Measurements from ENCODE around the gene NHLRC1. TPM values are rescaled to one million over a fixed set of nuclear protein-coding genes. Genes with fewer than 3 reads are reported as not detected.

NHLRC1 gene
- polyA plus RNA-seq, 6 donors from 2014 or later = 0.60 to 4.7 (median 1.7) TPM

DNA sequence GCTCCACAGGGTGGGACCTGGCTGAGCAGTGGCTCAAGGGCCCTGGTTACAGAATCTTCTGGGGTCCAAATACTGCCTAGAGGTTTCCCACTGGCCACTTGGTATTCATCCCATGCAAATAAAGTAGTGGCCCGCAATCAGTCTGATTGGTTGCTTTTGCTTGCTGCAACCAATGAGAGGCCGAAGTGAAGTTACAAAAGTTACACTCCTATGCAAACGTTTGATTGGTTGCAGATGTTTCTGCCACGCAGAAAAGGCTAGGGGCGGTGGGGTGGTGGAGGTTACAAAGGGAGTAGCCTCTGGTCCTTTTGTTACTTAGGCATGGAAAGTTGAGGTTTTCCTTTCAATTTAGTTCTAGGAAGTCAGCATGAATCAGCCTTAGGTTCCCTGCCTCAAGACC, 3.6 kb upstream of the NHLRC1 start:
- DNase-seq = no peak
- H3K4me1 Mint-ChIP-seq = peaks cover 8 to 14% (median 9%) of the 10 kb centered on the region in 3 donors
- H3K4me3 Mint-ChIP-seq = no peak overlapping the region
- peaks cover 0 to 3% (median 0%) of the 10 kb centered on the region in 7 donors for H3K9me3 Mint-ChIP-seq
- no peak for ATAC-seq (ENCODE audit: low read depth in 2 of 2)
- peaks cover 0 to 4% of the 10 kb centered on the region in 2 donors for H3K36me3 Mint-ChIP-seq
- peaks cover 0 to 5% (median 3%) of the 10 kb centered on the region in 3 donors for H3K27me3 Mint-ChIP-seq
- no peak overlapping the region for H3K27ac Mint-ChIP-seq

- H3K36me3 Mint-ChIP-seq = no peaks in the 10 kb centered on the region
- DNase-seq (no peak), ATAC-seq (ENCODE audit: low read depth in 2 of 2) (no peak)
- peaks cover 0 to 5% (median 0%) of the 10 kb centered on the region in 7 donors for H3K9me3 Mint-ChIP-seq
- H3K4me3 Mint-ChIP-seq = peak overlapping the region; percentile 74 to 94 (median 86)
- peak overlapping the region in 3 of 6 donors; percentile 51 to 83 (median 78) for H3K27ac Mint-ChIP-seq
- H3K27me3 Mint-ChIP-seq = peaks cover 0 to 5% (median 3%) of the 10 kb centered on the region in 3 donors
- H3K4me1 Mint-ChIP-seq = peaks cover 8 to 18% (median 9%) of the 10 kb centered on the region in 3 donors
Observed at GRCh38 chr6:18121580-18122127, 823 bp downstream of the NHLRC1 start.

DNA sequence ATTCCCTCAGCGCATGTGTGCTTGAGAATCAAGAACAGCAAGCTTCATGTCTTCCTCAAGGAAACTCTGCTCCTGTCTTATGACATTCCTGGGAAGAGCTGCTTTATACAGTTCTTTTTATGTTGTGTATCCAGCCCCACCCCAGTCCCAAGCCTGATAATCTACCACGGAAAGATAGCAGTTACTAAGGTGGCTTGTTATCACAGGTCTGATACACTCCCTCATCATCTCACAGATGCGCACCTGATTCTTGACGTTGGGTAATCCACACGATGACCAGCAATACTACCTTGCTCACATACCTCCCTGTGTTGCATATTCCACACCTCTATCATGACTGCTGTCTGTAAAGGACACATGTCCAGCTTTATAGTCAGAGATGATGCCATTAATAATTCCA, 3.2 kb downstream of the NHLRC1 start:
- Mint-ChIP-seq H3K36me3 (no peaks in the 10 kb centered on the region), H3K27me3 (peaks cover 0 to 5% (median 0%) of the 10 kb centered on the region in 3 donors), H3K27ac (peak overlapping the region in 1 of 6 donors; percentile 71), H3K4me3 (no peak overlapping the region), H3K4me1 (peaks cover 8 to 18% (median 9%) of the 10 kb centered on the region in 3 donors), H3K9me3 (peaks cover 0 to 5% (median 0%) of the 10 kb centered on the region in 7 donors)
- ATAC-seq (ENCODE audit: low read depth in 2 of 2) (no peak), DNase-seq (no peak)

DNA sequence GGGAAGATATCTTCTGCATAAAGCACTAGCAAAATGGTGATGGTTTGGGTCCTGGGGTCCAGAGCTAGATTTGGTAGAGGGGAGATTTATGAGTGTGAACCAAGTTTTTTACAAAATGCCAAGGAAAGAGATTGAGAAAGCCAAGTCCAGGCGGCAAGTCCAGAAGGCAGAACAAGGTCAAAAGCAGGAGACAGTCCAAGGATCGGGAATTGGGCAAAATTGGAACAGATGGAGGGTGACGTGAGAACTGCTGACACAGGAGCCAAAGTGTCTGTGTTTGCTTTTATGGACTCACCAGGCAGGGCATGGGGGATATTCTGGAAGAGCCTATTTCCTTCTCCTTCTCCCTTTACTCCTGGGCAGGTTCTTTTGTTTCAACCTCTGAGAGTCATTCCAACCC, 4.1 kb downstream of the NHLRC1 start:
- Mint-ChIP-seq H3K36me3 (no peaks in the 10 kb centered on the region), H3K9me3 (peaks cover 0 to 5% (median 0%) of the 10 kb centered on the region in 7 donors), H3K27ac (peak overlapping the region in 2 of 6 donors; percentile 10 to 63), H3K4me3 (peak overlapping the region in 2 of 8 donors; percentile 57 to 58), H3K4me1 (peaks cover 8 to 18% (median 9%) of the 10 kb centered on the region in 3 donors), H3K27me3 (peaks cover 0 to 5% (median 0%) of the 10 kb centered on the region in 3 donors)
- ATAC-seq (ENCODE audit: low read depth in 2 of 2) (no peak), DNase-seq (no peak)

GRCh38 chr6:18117136-18117535, 5.3 kb downstream of the NHLRC1 start:
- H3K36me3 Mint-ChIP-seq = no peaks in the 10 kb centered on the region
- no peaks in the 10 kb centered on the region for H3K27me3 Mint-ChIP-seq
- ATAC-seq (ENCODE audit: low read depth in 2 of 2) = no peak
- peak overlapping the region in 2 of 6 donors; percentile 30 to 75 for H3K27ac Mint-ChIP-seq
- DNase-seq = no peak
- H3K4me1 Mint-ChIP-seq = peaks cover 0 to 11% (median 0%) of the 10 kb centered on the region in 3 donors
- H3K9me3 Mint-ChIP-seq = peaks cover 0 to 4% (median 0%) of the 10 kb centered on the region in 7 donors
- H3K4me3 Mint-ChIP-seq = no peak overlapping the region

GRCh38 chr6:18115356-18115755, 7.1 kb downstream of the NHLRC1 start:
- H3K36me3 Mint-ChIP-seq = no peaks in the 10 kb centered on the region
- peaks cover 0 to 4% (median 0%) of the 10 kb centered on the region in 7 donors for H3K9me3 Mint-ChIP-seq
- H3K4me1 Mint-ChIP-seq = no peaks in the 10 kb centered on the region
- H3K4me3 Mint-ChIP-seq = no peak overlapping the region
- no peak for DNase-seq
- no peak for ATAC-seq (ENCODE audit: low read depth in 2 of 2)
- H3K27me3 Mint-ChIP-seq = no peaks in the 10 kb centered on the region
- no peak overlapping the region for H3K27ac Mint-ChIP-seq

DNA sequence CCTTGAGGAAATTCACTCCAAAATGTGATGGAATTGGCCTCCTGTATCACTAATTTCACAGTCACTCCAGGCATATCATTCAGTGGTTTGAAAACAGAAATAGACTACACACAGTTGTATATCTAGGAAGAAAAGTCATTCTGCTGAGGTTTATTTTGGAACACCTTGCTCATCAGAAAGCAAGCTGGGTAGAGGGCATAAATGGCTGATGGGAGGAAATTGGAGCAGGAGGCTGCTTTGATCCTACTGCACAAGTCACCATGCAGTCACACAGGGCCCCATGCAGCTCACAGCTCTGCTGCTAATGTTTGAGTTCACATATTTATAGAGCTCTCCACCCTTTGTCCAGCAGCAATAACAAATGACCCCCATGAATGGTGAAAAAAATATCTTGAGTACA, 12.3 kb downstream of the NHLRC1 start:
- peaks cover 4 to 24% (median 22%) of the 10 kb centered on the region in 7 donors for H3K9me3 Mint-ChIP-seq
- ATAC-seq (ENCODE audit: low read depth in 2 of 2) (no peak), DNase-seq (no peak)
- H3K27ac Mint-ChIP-seq = no peak overlapping the region
- H3K27me3 Mint-ChIP-seq = no peaks in the 10 kb centered on the region
- peaks cover 5 to 18% of the 10 kb centered on the region in 2 donors for H3K36me3 Mint-ChIP-seq
- no peaks in the 10 kb centered on the region for H3K4me1 Mint-ChIP-seq
- peak overlapping the region in 1 of 8 donors; percentile 17 for H3K4me3 Mint-ChIP-seq

DNA sequence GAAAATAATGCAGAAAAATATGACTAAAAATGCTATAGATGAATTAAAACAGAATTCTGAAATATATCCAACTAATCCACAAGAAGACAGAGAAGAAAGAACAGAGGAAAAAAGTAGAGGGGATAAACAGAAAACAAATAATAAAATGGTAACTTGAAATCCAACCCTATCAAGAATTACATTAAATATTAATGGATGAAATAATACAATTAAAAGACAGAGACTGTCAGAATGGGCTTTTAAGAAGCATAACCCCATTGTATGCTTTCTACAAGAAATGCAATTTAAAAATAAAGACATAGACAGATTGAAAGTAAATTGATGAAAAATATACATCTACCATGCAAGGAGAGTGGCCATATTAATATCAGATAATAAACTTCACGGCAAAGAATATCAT, 15.4 kb downstream of the NHLRC1 start:
- no peak for ATAC-seq (ENCODE audit: low read depth in 2 of 2)
- peaks cover 5 to 18% of the 10 kb centered on the region in 2 donors for H3K36me3 Mint-ChIP-seq
- H3K27ac Mint-ChIP-seq = no peak overlapping the region
- H3K27me3 Mint-ChIP-seq = peaks cover 0 to 4% (median 0%) of the 10 kb centered on the region in 3 donors
- DNase-seq = no peak
- peaks cover 4 to 30% (median 23%) of the 10 kb centered on the region in 7 donors for H3K9me3 Mint-ChIP-seq
- H3K4me1 Mint-ChIP-seq = no peaks in the 10 kb centered on the region
- H3K4me3 Mint-ChIP-seq = no peak overlapping the region

- Mint-ChIP-seq H3K27me3 (peaks cover 1 to 10% (median 4%) of the 10 kb centered on the region in 3 donors), H3K27ac (no peak overlapping the region), H3K4me1 (no peaks in the 10 kb centered on the region), H3K9me3 (peaks cover 4 to 30% (median 23%) of the 10 kb centered on the region in 7 donors), H3K4me3 (no peak overlapping the region), H3K36me3 (peaks cover 5 to 18% of the 10 kb centered on the region in 2 donors)
- no peak for DNase-seq
- no peak for ATAC-seq (ENCODE audit: low read depth in 2 of 2)
Observed at GRCh38 chr6:18102783-18103509, 19.5 kb downstream of the NHLRC1 start.

GRCh38 chr6:18101873-18102272, 20.6 kb downstream of the NHLRC1 start:
- H3K36me3 Mint-ChIP-seq = peaks cover 0 to 19% of the 10 kb centered on the region in 2 donors
- H3K9me3 Mint-ChIP-seq = peaks cover 4 to 24% (median 17%) of the 10 kb centered on the region in 7 donors
- H3K4me3 Mint-ChIP-seq = no peak overlapping the region
- peaks cover 4 to 19% (median 4%) of the 10 kb centered on the region in 3 donors for H3K27me3 Mint-ChIP-seq
- H3K27ac Mint-ChIP-seq = no peak overlapping the region
- DNase-seq (no peak), ATAC-seq (ENCODE audit: low read depth in 2 of 2) (no peak)
- no peaks in the 10 kb centered on the region for H3K4me1 Mint-ChIP-seq

GRCh38 chr6:18101271-18101670, 21.2 kb downstream of the NHLRC1 start:
- Mint-ChIP-seq H3K9me3 (peaks cover 3 to 18% (median 11%) of the 10 kb centered on the region in 7 donors), H3K27ac (peak overlapping the region in 1 of 6 donors; percentile 40), H3K36me3 (peaks cover 0 to 16% of the 10 kb centered on the region in 2 donors), H3K4me3 (no peak overlapping the region), H3K4me1 (no peaks in the 10 kb centered on the region), H3K27me3 (peaks cover 4 to 19% (median 4%) of the 10 kb centered on the region in 3 donors)
- ATAC-seq (ENCODE audit: low read depth in 2 of 2) = no peak
- DNase-seq = no peak

DNA sequence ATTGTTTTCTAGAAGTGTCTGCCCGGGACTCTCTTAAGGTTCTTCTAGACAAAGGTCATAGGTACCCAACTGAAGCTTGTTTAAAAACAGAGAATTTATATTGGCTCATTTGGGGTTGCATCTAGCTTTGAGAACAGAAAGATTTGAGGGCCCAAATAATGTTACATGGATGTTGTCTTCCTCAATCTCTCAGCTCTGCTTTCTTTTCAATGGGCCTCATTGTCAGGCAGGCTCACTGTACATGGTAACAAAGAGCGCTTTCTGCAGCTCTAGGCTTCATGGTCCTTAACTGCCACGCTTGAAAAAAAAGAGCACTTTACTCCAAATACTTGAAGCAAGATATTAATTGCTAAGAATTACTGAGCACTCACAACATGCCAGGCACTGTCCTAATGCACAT, 22.2 kb downstream of the NHLRC1 start:
- Mint-ChIP-seq H3K4me1 (no peaks in the 10 kb centered on the region), H3K27ac (no peak overlapping the region), H3K36me3 (peaks cover 0 to 6% of the 10 kb centered on the region in 2 donors), H3K9me3 (peaks cover 0 to 8% (median 4%) of the 10 kb centered on the region in 7 donors), H3K4me3 (no peak overlapping the region), H3K27me3 (peaks cover 4 to 19% (median 4%) of the 10 kb centered on the region in 3 donors)
- DNase-seq = no peak
- no peak for ATAC-seq (ENCODE audit: low read depth in 2 of 2)

- Mint-ChIP-seq H3K27me3 (peaks cover 4 to 19% (median 4%) of the 10 kb centered on the region in 3 donors), H3K4me1 (no peaks in the 10 kb centered on the region), H3K36me3 (peaks cover 0 to 5% of the 10 kb centered on the region in 2 donors), H3K4me3 (no peak overlapping the region), H3K9me3 (peaks cover 0 to 4% (median 2%) of the 10 kb centered on the region in 7 donors), H3K27ac (no peak overlapping the region)
- ATAC-seq (ENCODE audit: low read depth in 2 of 2) (no peak), DNase-seq (no peak)
Observed at GRCh38 chr6:18099511-18099910, 23.0 kb downstream of the NHLRC1 start.

- H3K4me1 Mint-ChIP-seq = no peaks in the 10 kb centered on the region
- ATAC-seq (ENCODE audit: low read depth in 2 of 2) = no peak
- no peak overlapping the region for H3K4me3 Mint-ChIP-seq
- no peak overlapping the region for H3K27ac Mint-ChIP-seq
- H3K36me3 Mint-ChIP-seq = peaks cover 0 to 5% of the 10 kb centered on the region in 2 donors
- peaks cover 0 to 4% (median 0%) of the 10 kb centered on the region in 7 donors for H3K9me3 Mint-ChIP-seq
- no peak for DNase-seq
- peaks cover 0 to 13% (median 4%) of the 10 kb centered on the region in 3 donors for H3K27me3 Mint-ChIP-seq
Observed at GRCh38 chr6:18096423-18096822, 26.1 kb downstream of the NHLRC1 start.
